Activated CD8-positive, alpha-beta T cell treated with anti-CD3 and anti-CD28 coated beads for 36 hours (primary cell): ENCODE measurements around the gene RAC2. TPM values are rescaled to one million over a fixed set of nuclear protein-coding genes. Genes with fewer than 3 reads are reported as not detected.

Source experiments
- ATAC-seq: fragments of 200-7000 bp; cut with Tn5 transposase; one replicate; pipeline ENCODE4 v1.10.0; 2021; ENCODE audit warnings: mild to moderate bottlenecking, moderate library complexity
- CTCF ChIA-PET: fragments of 350-600 bp; sonication (Branson Sonifier 250); formaldehyde crosslinking; loops from one replicate; lab custom pipeline; 2021; ENCODE audit warnings: antibody characterized with exemption; lab: Charles Lee
- POLR2A ChIA-PET: fragments of 350-600 bp; sonication (Branson Sonifier 250); formaldehyde crosslinking; loops from one replicate; lab custom pipeline; 2021; ENCODE audit warnings: antibody characterized with exemption; lab: Charles Lee
- DNase-seq: peaks from one replicate; pipeline ENCODE4 v3.0.0-alpha.2; 2020
- H3K27ac Mint-ChIP-seq: one replicate; pipeline ENCODE4 v1.8.0; 2021; ENCODE audit warnings: mild to moderate bottlenecking, mixed read lengths
- H3K27me3 Mint-ChIP-seq: one replicate; pipeline ENCODE4 v1.8.0; 2021; ENCODE audit warnings: mixed read lengths
- H3K36me3 Mint-ChIP-seq: one replicate; pipeline ENCODE4 v1.8.0; 2021; ENCODE audit warnings: low read depth, mixed read lengths
- H3K4me1 Mint-ChIP-seq: one replicate; pipeline ENCODE4 v1.8.0; 2021; ENCODE audit warnings: low read depth, mixed read lengths
- H3K4me3 Mint-ChIP-seq: one replicate; pipeline ENCODE4 v1.8.0; 2021; ENCODE audit warnings: mild to moderate bottlenecking, moderate library complexity, mixed read lengths
- H3K9me3 Mint-ChIP-seq: one replicate; pipeline ENCODE4 v1.8.0; 2021; ENCODE audit warnings: mixed read lengths
- intact Hi-C: fragments of 100-400 bp; cut with micrococcal nuclease; formaldehyde crosslinking; loops from one replicate; pipeline ENCODE4 v1.10.0; 2022
- total RNA-seq, 2 experiments: library from RNA; stranded (reverse); gene quantifications; one replicate each; pipeline ENCODE4 v1.2.3, GENCODE V29; 2021
- TF ChIP-seq, protein P1 (sequence below): fragments of 200-600 bp; IDR thresholded peaks from one replicate; pipeline ENCODE4 v1.8.0; 2022; ENCODE audit warnings: antibody characterized with exemption, mild to moderate bottlenecking

RAC2 gene
- total RNA-seq, 2 experiments from 2014 or later = 699 to 717 TPM

DNA sequence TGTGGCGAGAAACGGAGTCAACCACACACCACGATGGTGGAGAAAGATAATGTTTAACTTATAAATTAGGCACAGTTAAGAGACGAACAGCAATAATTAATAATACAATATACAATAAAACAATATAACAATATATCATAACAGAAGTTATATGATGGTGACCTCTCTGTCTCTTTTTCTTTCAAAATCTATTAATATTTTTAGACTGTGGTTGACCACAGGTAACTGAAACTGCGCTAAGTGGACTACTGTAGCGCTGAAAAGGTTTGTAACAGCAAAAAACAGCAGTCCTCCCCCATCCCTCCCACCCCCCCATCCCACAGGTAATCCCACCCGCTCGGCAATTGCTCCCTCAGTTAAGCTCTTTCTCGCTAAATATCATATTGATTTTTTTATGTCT, 28.2 kb downstream of the RAC2 start:
- no peak for ATAC-seq
- Mint-ChIP-seq H3K9me3 (peaks cover 3% of the 10 kb centered on the region), H3K4me1 (peaks cover 66% of the 10 kb centered on the region), H3K27ac (no peak overlapping the region), H3K4me3 (no peak overlapping the region), H3K36me3 (peaks cover 17% of the 10 kb centered on the region), H3K27me3 (no peaks in the 10 kb centered on the region)
- intact Hi-C loops = no loop called here
- CTCF ChIA-PET = interaction anchor here (1.2 to 3.3 kb wide), 6 partner anchors 10 to 194 kb away, joined by 3 to 45 read pairs (median 4); no protein-coding TSS in a partner anchor
- TF ChIP-seq, protein P1, sequence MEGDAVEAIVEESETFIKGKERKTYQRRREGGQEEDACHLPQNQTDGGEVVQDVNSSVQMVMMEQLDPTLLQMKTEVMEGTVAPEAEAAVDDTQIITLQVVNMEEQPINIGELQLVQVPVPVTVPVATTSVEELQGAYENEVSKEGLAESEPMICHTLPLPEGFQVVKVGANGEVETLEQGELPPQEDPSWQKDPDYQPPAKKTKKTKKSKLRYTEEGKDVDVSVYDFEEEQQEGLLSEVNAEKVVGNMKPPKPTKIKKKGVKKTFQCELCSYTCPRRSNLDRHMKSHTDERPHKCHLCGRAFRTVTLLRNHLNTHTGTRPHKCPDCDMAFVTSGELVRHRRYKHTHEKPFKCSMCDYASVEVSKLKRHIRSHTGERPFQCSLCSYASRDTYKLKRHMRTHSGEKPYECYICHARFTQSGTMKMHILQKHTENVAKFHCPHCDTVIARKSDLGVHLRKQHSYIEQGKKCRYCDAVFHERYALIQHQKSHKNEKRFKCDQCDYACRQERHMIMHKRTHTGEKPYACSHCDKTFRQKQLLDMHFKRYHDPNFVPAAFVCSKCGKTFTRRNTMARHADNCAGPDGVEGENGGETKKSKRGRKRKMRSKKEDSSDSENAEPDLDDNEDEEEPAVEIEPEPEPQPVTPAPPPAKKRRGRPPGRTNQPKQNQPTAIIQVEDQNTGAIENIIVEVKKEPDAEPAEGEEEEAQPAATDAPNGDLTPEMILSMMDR = no peak
- DNase-seq = no peak
- POLR2A ChIA-PET = interaction anchor here (1.1 to 2.2 kb wide), 5 partner anchors 9 to 45 kb away, joined by 3 to 26 read pairs (median 3); no protein-coding TSS in a partner anchor

DNA sequence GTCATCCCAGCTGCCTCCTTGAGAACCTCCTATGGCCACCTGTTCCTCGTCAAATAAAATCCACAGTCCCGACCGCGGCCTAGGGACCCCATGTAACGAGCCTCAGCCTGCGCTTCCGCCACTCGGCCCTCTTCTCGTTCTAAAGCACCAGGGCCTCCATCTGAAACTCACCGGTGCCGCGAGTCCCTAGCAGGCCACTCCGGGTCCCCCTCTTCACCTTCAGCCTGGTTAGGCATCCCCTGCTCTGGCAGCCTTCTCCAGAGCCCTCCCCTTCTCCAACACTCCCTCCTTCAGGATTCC, 29.4 kb downstream of the RAC2 start:
- H3K36me3 Mint-ChIP-seq = peaks cover 8% of the 10 kb centered on the region
- peaks cover 56% of the 10 kb centered on the region for H3K4me1 Mint-ChIP-seq
- ATAC-seq (no peak), DNase-seq (no peak)
- H3K4me3 Mint-ChIP-seq = no peak overlapping the region
- H3K9me3 Mint-ChIP-seq = no peaks in the 10 kb centered on the region
- H3K27ac Mint-ChIP-seq = no peak overlapping the region
- TF ChIP-seq, protein P1 = no peak
- POLR2A ChIA-PET = interaction anchor here (1.1 kb wide), 1 partner anchor 14 kb away, joined by 3 read pairs; no protein-coding TSS in a partner anchor
- H3K27me3 Mint-ChIP-seq = no peaks in the 10 kb centered on the region
- intact Hi-C loops = no loop called here
- CTCF ChIA-PET = no interaction called here

DNA sequence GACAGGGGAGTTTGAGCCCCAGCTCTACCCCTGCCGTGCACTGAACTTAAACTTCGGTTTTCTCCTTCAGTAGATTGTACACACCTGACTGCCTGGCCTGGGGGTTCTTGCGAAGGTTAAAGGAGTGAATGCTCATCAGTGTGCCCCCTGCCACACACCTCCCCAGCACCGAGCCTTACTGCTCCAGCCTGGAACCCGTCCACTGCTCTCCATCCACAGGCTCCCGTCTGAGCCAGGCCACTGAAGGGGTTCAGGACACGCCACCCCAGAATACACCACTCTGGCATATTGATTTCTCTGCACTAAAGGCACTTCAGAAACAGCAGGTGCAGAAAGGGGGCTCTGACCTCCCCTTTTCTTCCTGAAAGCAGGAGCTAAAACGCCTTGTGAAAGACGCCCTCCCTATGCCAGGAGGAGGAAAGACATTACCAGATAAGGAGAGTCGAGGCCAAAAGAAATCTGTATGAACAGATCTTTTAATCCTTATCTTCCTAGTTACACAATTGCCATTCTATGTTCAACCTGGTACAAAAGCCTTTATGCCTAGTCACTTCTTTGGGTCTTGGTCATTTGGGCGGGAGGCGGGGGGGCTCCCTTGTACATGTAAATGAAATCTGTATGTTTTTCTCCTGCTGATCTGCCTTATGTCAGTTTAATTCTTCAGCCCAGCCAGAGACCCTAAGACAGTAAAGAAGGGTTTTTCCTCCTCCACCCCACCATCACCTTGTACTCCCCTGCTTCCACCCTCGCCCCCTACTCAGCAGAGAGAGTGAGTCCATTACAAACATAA, 29.9 kb downstream of the RAC2 start:
- ChIA-PET CTCF (no interaction called here), POLR2A (interaction anchor here (1.1 kb wide), 1 partner anchor 13 kb away, joined by 3 read pairs; no protein-coding TSS in a partner anchor)
- no peak overlapping the region for H3K27ac Mint-ChIP-seq
- ATAC-seq = no peak
- no peaks in the 10 kb centered on the region for H3K9me3 Mint-ChIP-seq
- no peaks in the 10 kb centered on the region for H3K27me3 Mint-ChIP-seq
- peak; percentile 2 for DNase-seq
- H3K4me1 Mint-ChIP-seq = peaks cover 50% of the 10 kb centered on the region
- TF ChIP-seq, protein P1 = no peak
- no peak overlapping the region for H3K4me3 Mint-ChIP-seq
- H3K36me3 Mint-ChIP-seq = peaks cover 8% of the 10 kb centered on the region
- intact Hi-C loops = no loop called here

DNA sequence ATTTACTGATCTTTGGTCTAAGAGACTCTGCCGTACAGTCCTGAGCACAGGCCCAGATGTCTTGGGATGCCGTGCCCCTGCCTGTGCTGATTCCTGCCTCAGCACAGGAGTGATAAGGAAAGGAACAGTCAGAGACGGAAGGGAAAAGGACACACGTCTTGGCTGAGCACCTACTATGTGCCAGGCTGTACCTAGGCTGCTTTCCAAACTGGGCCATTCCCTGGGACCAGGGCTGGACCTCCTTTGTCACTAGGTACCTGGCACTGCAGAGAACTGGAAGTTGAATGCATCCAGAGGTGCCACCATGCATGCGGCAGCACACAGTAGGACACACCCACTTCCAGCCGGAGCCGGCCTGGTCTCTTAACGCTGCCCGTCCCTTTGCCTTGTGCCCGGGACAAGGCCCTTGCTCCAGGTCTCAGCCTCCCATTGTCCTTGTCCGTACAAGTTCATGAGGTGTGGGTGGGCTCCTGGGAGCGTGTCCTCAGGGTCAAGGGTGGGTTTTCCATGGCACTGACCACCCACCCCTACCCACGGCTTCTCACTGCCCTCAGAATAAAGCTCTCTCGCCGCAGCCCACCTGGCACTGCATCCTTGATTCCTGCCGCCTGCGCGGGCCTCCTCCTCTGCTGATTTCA, 30.7 kb downstream of the RAC2 start:
- POLR2A ChIA-PET = interaction anchor here (1.1 kb wide), 1 partner anchor 13 kb away, joined by 3 read pairs; no protein-coding TSS in a partner anchor

More for the DNA sequence above, 30.7 kb downstream of the RAC2 start:
- Mint-ChIP-seq H3K27ac (no peak overlapping the region), H3K4me3 (no peak overlapping the region), H3K4me1 (peaks cover 49% of the 10 kb centered on the region), H3K9me3 (no peaks in the 10 kb centered on the region), H3K27me3 (no peaks in the 10 kb centered on the region), H3K36me3 (peaks cover 8% of the 10 kb centered on the region)
- ATAC-seq = no peak
- peak; percentile 1 for DNase-seq
- intact Hi-C loops = no loop called here
- TF ChIP-seq, protein P1 = no peak
- CTCF ChIA-PET = no interaction called here
